HG03196 (cell line): Measurements from ENCODE around the gene RAB23.
A peak's percentile ranks its signal among the peaks of the same experiment; 100 is the strongest.
"Not testable (repeated sequence)": the region's sequence is repeated elsewhere in the genome, so short reads cannot be mapped to it uniquely, and the experiment has no call there.

Source experiments
- ATAC-seq: cut with Tn5 transposase; IDR thresholded peaks from one replicate; pipeline ENCODE4 v1.9.1; 2021; ENCODE audit not compliant: unreplicated experiment

The RAB23 gene

DNA sequence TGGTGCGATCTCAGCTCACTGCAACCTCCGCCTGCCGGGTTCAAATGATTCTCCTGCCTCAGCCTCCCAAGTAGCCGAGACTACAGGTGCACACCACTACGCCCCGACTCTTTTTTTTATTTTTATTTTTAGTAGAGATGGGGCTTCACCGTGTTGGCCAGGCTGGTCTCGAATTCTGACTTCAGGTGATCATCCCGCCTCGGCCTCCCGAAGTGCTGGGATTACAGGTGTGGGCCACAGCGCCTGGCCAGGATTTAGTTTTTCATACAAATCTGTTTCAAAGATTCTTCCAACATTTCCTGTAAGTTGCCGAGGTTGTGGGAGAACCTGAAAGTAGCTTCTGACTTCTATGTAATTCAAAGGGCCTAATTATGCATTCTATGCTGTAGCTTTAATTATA, 21.4 kb upstream of the RAB23 start:
- not testable (repeated sequence) for ATAC-seq

DNA sequence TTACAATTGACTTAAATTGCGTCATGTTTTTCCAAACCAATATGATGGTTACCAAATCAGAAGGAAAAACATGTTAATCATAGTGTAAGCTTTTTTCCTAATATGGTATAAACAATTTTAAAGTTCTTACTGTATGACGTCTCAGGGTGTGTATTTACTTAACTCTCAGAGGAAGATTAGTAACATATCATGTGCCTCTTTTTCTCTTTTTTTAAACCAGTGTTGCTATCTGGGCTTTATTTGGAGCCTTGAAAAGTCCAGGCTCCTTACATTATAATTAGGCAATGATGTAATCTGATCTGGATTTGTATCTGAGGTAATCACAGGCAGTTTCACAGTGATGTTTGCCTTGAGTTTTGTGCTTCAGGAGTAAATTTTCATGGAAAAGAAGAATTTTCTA, 20.4 kb upstream of the RAB23 start:
- ATAC-seq, result no peak

DNA sequence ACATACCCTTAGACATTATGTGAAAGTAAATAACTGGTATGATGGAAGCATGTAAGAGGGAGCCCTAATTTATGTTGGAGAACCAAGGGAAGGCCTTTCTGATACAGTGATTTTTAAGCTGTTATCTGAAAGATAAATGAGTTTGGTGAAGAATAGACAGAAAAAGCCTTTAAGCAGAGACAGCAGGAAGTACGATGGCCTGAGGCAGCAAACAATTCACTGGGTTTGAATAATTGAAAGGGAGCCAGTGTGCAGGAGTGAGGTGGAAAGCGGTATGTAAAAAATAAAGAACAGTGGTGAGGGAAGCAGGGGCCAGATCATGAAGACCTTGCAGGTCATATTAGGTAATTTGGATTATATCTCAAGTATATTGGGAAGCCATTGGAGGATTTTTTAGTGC, 4.1 kb upstream of the RAB23 start:
- ATAC-seq, result no peak

DNA sequence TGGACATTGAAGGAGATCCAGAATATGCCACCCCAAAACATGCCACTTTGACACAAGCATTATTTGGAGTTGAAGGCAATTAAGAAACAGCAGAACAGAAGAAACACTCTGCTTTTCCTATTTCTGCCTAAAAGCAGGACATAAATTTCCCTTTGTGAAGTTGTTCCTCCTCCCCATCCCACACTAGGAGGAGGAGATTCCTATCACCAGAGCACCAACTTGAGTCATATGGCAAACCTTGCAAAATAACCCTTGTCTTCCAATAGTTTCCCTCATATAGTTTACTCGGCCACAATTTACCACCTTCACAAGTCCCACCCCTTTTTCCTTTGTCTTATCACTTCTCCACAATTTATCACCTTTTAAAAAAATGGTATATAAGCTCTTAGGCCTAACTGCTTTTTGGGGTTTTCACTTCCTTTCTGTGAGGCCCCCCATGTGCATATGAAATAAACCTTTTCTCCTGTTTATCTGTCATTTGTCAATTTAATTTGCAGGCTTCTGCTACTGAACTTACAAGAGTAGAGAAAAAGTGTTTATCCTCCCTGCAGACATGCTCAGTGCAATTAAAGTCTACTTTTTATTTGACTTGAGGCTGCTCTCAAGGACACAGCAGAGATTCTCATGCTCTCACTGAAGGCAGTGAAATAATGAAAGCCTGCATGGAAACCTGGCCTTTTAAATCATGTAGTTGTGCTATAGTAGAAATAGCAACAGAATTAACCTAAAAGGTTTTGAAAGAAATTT, 2.8 kb upstream of the RAB23 start:
- no peak for ATAC-seq

DNA sequence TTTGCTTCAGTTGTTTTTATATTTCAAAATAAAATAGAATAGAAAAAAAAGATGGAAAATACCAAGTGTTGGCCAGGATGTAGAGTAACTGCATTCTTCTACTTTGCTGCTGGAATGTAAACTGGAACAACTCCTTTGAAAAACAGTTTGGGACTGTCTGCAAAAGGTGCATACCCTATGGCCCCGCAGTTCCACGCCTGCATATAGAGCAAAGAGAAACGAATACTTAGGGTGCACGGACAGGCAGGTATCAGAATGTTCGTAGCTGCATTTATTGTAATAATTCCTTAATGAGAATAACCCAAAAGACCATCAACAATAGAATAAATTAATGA, 603 bp upstream of the RAB23 start:
- ATAC-seq, result no peak

DNA sequence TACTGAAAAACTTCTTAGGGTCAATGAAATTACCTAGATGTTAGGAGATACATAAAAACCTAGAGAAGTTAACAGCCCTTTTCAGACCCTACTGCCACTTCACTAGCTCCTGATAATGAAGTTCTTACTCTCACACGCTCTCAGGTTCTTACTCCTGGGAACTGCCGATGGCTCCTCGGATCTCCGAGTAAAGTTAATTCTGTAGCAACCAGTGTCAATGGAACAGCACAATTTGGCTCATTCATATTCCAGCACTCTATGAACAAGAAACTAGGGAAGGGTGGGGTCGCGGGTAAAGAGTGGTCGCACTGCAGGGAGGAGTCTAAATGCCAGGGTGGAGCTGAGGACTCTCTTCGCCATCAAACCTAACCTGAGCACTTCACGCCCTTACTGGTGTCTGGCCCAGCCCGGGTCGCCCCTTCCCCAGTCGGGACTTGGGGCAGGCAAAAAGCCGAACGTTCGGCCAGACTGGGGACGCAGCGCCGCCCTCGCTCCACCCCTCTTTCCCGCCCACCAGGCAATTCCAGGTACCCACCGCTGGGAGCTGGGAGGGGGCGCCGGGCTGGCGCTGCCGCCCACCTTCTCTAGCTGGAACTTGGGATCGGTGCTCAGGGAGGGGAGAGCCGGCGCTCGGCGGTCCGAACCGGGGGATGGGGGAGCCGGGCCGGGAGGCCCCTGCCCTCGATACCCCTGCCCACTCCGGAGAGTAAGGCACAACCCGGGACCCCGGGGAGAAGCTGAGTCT, 744 bp downstream of the RAB23 start:
- peak; percentile 72 for ATAC-seq

DNA sequence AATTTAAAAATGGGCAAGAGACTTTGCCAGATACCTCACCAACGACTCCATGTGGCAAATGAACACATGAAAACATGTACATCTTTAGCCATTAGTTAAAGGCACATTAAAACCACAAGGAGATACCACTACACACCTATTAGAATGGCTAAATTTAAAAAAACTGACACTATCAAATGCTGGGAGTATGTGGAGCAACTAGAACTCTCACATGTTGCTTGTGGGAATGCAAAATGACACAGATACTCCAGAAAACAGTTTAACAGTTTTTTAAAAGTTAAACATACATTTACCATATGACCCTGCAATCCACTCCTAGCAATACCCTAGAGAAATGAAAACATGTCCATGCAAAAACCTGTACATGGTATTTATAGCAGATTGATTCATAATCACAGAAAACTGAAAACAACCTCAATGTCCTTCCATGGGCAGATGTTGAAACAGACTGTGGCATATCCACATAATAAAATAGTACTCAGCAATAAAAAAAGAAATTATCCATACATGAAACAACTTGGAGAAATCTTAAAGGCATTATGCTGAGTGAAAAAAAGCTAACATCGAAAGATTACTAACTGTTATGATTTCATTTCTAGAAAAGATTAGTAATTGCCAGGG, 1.9 kb downstream of the RAB23 start:
- no peak for ATAC-seq

DNA sequence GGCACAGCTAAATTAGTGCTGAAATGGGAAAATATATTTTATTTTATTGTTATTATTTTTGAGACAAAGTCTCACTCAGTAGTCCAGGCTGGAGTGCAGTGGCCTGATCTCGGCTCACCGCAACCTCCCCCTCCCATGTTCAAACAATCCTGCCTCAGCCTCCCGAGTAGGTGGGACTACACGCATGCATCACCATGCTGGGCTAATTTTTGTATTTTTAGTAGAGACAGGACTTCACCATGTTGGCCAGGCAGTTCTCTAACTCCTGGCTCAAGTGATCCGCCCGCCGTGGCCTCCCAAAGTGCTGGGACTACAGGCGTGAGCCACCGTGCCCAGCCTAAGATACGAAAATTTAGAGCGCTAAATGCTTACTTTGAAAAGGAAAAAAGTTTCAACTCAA, 4.8 kb downstream of the RAB23 start:
- no peak for ATAC-seq

DNA sequence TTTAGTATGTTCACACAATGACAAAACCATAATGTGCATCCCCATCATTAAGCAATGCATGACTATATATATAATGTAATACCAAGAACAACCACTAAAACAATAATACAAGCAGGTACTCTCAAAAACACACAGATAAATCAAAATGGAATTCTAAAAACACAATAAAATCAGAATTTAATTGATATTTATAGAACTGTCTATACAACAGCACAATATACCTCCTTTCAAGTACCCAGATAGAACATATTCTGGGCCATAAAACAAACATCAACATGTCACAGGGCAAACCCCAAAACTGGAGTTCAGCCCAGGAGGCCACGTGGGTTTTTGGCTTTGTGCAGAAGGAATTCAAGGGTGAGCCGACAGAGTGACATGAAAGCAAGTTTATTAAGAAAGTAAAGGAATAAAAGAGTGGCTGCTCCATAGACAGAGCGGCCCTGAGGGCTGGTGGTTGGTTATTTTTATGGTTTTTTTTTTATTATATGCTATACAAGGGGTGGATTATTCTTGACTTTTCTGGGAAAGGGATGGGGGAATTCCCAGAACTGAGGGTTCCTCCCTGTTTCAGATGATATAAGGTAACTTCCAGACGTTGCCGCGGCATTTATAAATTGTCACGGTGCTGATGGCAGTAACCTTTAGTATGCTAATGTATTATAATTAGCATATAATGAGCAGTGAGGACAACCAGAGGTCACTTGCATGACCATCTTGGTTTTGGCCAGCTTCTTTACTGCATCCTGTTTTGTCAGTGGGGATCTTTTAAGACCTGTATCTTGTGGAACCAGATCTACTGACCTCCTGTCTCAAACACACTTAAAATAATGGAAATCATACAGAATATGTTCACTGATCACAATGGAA, 5.6 kb downstream of the RAB23 start:
- ATAC-seq, result no peak

DNA sequence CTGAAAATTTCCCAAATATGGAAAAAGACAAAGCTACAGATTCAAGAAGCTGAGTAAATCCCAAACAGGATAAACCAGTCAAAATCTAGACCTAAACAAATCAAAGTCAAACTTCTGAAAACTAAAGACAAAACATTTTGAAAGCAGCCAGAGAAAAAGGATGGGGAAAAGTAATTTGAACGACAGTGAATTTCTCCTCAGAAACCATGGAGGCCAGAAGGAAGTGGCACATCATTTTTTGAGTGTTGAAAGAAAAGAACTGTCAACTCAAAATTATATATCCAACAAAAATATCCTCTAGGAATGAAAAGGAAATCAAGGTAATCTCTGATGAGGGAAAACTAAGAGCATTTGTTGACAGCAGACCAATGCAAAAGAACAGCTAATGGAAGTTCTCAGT, 6.8 kb downstream of the RAB23 start:
- ATAC-seq, result no peak

DNA sequence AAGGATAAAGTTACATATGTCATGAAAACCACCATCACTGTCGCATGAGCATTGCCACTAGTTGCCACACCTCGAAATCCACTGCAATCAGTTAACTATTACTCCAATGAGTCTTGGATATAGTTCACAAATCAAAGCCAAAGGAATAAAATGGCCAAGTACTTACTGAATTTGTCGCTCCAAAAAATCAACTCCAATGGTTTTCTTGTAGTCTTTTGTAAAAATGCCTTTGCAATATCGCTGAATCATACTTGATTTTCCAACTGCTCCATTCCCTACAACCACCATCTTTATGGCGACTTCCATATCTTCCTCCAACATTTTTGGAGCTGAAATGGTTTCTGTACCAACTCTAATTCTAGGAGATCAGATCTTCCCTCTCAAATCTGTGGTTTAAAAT, 12.0 kb downstream of the RAB23 start:
- ATAC-seq, result no peak

DNA sequence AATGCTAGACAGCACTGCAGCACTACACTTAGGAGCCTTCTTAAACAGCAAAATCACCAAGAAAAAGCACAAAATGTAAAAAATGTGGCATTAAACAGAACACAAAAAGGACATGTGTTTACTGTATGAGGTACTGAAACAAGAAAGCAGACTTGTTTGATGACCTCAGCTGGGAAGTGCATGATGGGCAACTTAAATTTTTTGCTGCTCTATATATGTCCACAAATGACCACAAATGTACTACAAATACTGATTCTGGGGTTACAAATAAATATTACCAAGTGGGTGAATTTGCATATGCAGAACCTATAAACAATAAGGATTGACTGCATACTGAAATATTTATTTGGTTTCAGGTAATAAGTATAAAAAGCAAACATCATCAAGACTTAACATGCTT, 13.1 kb downstream of the RAB23 start:
- ATAC-seq, result no peak

DNA sequence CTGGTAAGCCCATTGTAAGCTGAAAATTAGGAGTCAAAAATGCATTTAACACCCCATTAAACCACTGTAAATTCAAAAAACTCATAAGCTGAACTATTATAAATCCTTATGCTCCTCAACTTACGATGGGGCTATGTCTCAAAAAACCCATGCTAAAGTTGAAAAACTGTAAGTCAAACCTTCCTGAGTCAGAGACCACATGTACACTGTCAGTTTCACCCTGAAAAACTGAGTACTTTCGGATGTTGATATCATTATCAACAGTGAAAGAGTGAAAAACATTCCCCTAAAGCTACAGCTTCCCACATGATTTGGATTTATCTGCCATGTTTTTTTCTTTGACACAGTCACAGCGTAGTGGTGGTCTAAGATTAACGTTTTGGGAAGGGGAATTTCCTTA, 14.2 kb downstream of the RAB23 start:
- no peak for ATAC-seq

DNA sequence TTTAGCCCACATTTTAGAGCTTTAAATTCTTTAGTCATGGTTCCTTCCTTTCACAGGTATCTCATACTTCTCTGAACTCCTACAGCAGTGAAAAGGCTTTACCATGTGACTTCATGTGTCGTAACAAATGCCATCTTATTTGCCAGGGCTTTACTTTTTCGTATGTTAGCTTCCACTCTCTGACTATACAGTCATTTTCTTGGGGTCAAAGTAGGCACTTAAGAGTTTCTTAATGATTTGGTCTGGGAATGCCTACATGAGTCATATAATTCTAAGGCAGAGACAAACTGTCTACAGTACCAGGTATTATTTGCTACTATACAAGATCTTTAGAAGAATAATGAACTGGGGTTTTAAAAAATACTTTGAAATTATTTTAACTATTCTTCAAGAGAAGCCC, 15.0 kb downstream of the RAB23 start:
- ATAC-seq, result no peak

DNA sequence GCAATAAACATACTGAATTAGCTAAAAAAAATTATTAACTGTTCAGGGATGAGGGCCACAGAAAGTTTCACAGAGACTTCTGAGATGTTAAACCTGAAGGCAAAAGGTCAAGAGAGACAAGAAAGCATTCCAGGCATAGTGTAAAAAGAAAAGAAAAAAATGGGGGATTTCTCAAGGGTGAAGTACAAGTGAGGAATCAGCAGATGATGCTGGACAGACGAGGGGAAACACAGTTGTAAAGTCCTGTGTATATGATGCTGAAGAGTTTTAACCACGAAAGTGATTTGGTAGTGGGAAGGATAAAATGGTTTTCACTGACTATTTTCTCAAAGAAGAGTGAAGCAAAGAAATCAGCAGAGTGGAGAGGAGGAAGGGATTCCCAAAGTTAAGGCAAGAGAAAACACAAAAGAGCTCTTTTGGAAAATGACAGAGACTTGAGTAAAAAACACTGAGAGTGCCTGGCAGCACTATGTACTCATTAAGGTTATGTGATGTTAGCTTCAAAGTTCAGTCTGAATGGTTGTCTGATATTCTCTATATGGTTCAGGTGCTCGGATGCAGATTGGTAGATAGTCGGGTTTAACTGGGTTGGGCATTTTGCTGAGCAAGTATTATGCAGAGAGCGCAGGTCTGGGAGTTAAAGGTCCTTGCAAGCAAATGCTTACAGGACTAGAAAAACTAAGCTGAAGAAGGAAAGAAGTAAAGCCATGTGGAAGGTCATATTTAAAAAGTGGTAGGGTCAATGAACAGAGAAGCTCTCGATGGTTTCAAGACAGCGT, 16.4 kb downstream of the RAB23 start:
- no peak for ATAC-seq

DNA sequence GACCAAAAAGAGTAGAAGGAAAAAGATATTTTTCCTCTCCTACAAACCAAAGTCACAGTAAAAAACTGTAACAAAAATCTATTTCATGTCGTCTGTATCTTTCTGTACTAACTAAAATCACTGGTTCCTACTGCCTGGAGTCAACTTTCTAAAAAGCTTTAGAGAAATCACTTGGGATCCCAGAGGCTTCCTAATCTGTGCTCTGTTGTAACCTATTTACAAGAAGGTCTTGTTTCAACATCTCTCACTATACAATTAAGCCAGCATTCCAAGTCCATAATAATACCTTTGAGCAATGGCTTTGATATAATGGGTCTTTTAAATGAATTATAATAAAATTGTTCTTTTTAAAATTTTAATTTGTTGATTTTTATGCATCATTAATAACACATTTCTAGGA, 20.4 kb downstream of the RAB23 start:
- no peak for ATAC-seq

DNA sequence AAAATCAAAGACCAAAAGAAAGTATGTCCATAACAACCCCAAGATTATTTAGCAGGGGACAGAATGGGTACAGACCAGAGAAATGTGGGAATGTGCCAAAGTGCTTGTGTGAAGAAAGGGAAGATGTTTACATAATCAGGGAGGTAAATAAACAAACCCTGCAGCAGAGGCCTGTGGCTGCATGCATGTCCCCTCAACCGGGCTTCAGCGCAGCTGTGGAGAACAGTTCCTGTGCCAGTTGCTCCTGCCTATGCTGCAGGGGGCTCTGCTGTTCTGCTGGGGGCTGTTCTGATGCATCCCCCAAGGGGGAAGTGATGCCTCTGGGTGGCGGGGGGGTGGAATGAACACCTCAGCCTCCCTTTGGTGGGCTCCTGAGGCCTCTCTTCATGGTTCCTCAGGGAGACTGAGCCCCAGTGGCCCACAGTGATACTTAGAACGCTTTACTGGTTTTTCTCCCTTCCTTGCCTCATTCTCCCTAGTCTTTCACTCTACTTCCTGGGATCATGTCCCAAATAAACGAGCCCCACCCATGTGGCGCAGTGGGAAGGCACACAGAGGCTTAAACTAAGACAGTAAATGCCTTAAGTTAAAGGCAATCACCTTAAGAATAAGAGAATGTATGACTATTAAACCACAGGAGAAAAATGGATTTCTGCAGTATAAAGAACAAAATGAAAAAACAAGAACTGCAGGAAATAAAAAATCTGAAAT, 23.0 kb downstream of the RAB23 start:
- no peak for ATAC-seq

DNA sequence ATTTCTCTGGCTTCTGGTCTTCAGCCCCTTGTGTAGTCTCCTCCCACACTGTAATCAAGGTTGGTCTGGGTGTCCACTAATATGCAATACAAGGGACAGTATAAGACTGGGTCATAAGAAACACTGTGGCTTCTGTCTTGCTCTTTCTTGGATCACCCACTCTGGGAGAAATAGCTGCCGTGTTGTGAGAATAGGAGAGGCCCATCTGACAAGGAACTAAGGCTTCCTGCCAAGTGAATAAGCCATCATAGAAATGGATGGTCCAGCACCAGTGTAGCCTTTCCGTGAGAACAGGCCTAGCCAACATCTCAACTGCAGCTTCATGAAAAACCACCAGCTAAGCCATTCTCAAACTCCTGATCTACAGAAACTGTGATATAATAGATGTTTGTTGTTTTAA, 26.6 kb downstream of the RAB23 start:
- ATAC-seq, result no peak

DNA sequence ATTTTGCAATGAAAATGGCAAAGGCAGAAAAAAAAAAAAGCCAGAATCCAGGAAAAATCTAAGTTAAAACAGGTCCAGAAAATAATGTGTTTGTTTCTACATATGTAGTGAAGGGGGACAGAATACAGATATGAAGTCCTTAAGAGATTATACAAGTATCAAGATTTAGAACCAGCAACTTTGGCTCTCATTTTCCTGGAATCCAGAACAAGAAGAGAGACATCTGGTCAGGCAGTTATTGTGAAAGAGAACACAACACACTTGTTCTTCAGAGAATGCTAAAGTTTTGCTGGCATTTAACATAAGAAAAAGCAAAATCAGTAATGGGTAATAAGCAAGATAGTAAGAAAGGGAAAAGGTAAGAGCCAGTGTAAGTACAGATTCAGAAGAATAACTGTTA, 28.9 kb downstream of the RAB23 start:
- ATAC-seq, result no peak

DNA sequence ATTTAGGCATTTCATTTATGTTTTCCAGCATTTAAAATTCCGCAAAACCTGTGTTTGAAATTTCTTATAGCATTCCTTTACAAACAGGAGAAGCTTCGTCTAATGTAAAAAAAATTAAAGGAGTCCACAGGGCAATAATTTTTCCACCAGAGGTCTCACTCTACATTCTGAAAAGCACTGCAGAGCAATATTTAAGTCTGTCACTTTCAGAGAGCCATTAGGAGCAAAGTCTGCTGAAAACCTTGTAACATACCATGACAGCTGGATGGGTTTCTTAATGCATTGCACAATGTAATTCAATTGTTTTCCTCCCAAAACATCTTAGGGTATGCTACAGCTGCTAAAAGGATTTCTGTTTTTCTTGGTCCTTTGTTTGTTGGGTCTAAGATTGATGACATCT, 32.0 kb downstream of the RAB23 start:
- ATAC-seq, result no peak
